NCI-H2196 treated with DMSO at 0.1 percent for 48 hours (cell line): ENCODE measurements around the gene DRAM1.
"Not testable (repeated sequence)": the region's sequence is repeated elsewhere in the genome, so short reads cannot be mapped to it uniquely, and the experiment has no call there.

ENCODE experiments used
- DNase-seq: peaks from one replicate; lab custom pipeline; 2025; ENCODE audit not compliant: unreplicated experiment; lab: John Stamatoyannopoulos, UW

DRAM1 gene, protein sequence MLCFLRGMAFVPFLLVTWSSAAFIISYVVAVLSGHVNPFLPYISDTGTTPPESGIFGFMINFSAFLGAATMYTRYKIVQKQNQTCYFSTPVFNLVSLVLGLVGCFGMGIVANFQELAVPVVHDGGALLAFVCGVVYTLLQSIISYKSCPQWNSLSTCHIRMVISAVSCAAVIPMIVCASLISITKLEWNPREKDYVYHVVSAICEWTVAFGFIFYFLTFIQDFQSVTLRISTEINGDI

GRCh38 chr12:101876861-101877805, at the start of gene DRAM1:
Gene DRAM1, plus strand, starts transcription at chr12:101877580. Its CDS starts 210 bp downstream, at chr12:101877790.
- peak; percentile 68 for DNase-seq

- DNase-seq = peak; percentile 32
Observed at GRCh38 chr12:101828463-101829196, 48.8 kb upstream of the DRAM1 start.

DNA sequence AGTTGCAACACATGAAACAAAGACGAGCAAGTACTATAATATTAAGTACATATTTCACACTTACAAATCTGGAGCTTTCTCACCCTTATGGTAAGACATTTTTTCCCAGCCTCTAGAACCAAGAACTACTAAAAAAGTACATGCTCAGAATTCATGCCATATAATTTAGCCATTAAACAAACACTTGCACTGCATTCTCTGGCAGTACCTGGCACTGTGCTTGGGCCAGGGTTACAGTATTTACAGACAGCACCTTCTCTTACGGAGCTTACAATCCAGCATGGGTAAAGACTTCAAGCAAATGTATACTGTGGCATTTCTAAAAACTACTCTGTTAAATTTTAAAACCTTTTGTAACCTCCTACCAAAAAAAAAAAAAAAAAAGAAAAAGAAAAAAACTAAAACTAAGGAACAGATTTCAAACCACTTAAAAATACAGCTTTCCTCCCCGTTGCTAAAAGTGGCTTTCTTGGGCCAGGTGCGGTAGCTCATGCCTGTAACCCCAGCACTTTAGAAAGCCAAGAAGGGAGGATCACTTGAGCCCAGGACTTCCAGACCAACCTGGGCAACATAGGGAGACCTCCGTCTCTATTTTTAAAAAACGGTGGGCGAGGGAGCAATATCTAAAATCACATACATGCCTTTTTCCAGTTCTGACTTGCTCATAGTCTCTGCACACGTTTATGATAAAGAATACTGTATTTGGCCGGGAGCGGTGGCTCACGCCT, 47.6 kb upstream of the DRAM1 start:
- DNase-seq = no peak

- DNase-seq = peak; percentile 81
Observed at GRCh38 chr12:101830367-101831325, 46.7 kb upstream of the DRAM1 start, which contains the start of gene GNPTAB. Gene GNPTAB, minus strand, starts transcription at chr12:101830959. Its CDS starts 284 bp downstream, at chr12:101830675.

DNA sequence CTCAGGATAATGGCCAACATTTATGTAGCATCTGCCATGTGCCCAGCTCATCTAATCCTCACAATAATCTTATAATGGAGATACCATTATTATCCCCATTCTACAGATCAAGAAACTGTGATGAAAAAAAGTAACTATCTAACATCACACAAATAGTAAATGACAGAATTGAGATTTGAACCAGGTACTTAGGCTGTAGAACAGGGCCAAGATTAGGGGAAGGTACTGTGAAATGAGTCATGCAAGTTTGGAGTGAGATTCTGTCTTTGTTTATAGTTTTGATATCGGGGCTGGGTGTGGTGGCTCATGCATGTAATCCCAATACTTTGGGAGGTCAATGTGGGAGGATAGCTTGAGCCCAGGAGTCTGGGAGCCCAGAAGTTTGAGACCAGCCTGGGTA, 45.4 kb upstream of the DRAM1 start:
- DNase-seq = no peak

GRCh38 chr12:101838628-101839323, 38.6 kb upstream of the DRAM1 start:
- no peak for DNase-seq

DNA sequence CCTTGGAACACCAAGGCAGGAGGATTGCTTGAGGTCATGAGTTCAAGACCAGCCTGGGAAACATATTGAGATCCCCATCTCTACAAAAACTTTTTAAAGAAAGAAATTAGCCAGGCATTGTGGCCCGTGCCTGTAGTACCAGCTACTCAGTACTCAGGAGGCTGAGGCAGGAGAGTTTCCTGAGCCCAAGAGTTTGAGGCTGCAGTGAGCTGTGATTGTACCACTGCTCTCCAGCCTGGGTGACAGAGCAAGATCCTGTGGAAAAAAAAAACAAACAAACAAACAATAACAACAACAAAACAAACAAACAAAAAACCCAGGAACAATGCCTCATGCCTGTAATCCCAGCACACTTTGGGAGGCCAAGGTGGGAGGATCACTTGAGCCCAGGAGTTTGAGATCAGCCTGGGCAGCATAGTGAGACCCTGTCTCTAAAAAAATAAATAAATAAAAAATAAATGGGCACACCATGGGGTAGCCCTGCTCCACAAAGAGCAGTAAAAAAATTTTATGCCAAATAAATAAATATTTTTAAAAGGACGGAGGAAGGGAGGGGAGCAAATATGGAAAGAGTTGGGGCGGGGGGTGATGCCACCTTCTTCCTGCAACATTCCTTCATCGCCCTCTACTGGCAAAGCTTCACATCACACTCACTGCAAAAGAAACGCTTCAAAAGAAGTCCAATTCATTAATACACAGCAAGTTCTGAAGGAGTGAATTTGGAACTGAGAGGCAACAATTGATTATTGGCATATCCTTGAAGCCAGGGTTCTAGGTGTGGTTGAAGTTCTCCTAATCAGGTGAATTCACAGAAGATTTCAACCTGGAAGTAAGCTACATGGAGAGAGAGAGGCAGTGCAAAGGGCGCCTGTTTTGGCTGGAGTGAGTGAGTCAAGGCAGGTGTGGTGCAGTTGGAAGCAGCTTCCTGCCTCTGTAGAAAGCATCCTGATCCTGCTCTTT, 37.8 kb upstream of the DRAM1 start:
- DNase-seq = peak; percentile 7

GRCh38 chr12:101841069-101841468, 36.3 kb upstream of the DRAM1 start:
- DNase-seq = no peak

DNA sequence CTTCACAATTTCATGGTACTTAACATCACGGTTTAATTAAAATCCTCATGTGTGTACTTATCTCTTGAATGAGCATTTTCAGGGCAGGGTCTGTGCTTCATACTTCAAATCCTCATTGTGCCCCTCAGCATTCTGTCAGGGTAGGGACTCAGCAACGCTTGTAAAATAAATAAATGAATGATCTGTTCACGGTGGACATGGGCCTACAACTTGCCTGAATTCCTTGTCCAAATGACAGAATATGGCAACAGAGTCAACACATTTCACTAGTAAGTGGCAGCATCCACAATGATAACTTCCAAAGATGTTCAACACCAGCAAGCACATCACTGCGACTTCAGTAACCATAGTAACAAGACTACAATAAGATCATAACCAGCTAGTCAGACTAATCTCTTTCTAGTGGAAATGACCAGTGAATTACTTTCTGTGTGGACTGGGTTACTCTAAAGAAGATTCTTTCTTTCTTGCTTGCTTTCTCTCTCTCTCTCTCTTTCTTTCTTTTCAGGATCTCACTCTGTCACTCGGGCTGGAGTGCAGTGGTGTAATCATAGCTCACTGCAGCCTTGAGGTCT, 32.2 kb upstream of the DRAM1 start:
- no peak for DNase-seq

- DNase-seq = no peak
Observed at GRCh38 chr12:101847325-101847724, 30.1 kb upstream of the DRAM1 start.

GRCh38 chr12:101850199-101850598, 27.2 kb upstream of the DRAM1 start:
- no peak for DNase-seq

DNA sequence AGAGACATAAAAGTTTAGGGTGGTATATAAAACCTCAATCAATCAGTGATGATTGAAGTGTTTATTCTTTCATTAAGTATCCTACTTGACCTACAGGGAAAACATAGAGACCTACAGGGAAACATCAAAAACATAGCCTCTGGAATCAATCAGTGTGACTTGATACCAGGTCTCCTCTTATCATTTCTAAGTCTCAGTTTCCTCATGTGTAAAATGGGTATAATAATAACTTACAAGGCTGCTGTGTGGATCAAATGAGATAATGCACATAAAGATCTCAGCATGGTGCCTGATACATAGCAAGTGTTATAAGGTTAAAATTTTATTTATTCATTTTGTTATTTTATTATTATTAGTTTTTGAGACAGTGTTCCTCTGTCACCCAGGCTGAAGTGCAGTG, 24.4 kb upstream of the DRAM1 start:
- DNase-seq = no peak

DNA sequence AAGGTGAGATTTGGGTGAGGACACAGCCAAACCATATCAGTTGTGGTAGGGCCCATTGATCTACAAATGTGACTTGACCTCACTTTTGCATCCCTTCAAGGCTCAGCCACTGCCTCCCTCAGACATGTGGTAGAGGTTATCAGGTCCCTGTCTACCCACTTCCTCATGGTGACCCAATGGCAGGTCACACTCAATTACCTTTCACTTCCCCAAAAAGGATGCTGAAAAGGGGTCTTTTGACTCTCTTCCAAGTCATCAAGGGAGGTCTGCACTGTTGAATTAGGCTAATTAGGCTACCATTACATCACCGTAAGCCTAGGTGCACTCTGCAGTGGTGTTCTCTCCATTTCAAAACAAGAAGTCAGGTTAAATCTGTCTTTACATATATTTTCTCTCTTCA, 22.6 kb upstream of the DRAM1 start:
- DNase-seq = no peak

GRCh38 chr12:101855364-101855884, 22.0 kb upstream of the DRAM1 start:
- DNase-seq = no peak

GRCh38 chr12:101855976-101856375, 21.4 kb upstream of the DRAM1 start:
- DNase-seq = no peak

- not testable (repeated sequence) for DNase-seq
Observed at GRCh38 chr12:101856614-101857013, 20.8 kb upstream of the DRAM1 start.

GRCh38 chr12:101857043-101857558, 20.3 kb upstream of the DRAM1 start:
- no peak for DNase-seq
